Right lobe of liver (tissue), 6 donors: ENCODE results near the gene TAF5L. TPM values are rescaled to one million over a fixed set of nuclear protein-coding genes. Genes with fewer than 3 reads are reported as not detected.

Source experiments
- ATAC-seq, 4 donors: fragments of 200-7000 bp; cut with Tn5 transposase; one replicate each; pipeline ENCODE4 v1.9.1; 2020; ENCODE audit warnings: mild to moderate bottlenecking in 4 of 4, moderate library complexity in 4 of 4
- DNase-seq, 3 donors: peaks; one replicate each; pipeline ENCODE4 v3.0.0-alpha.2; 2020
- H3K27ac ChIP-seq, 3 donors: fragments of 200-600 bp; one replicate each; pipeline ENCODE4 v1.8.0; 2022
- H3K27me3 ChIP-seq, 2 donors: fragments of 200-600 bp; one replicate each; pipeline ENCODE4 v1.8.0; 2022
- H3K36me3 ChIP-seq, 4 donors: fragments of 200-600 bp; sonication (generic) in 1 of 4; one replicate each; pipeline versions ENCODE4 v1.5.1 to v1.8.0; 2017 to 2022; ENCODE audit warnings: control low read depth in 1 of 4
- H3K4me1 ChIP-seq, 4 donors: fragments of 200-600 bp; sonication (generic) in 1 of 4; one replicate each; pipeline versions ENCODE4 v1.5.1 to v1.8.0; 2017 to 2022; ENCODE audit warnings: control low read depth in 1 of 4
- H3K4me3 ChIP-seq, 3 donors: fragments of 200-600 bp; one replicate each; pipeline ENCODE4 v1.8.0; 2022
- H3K9me3 ChIP-seq, 4 donors: fragments of 200-600 bp; sonication (generic) in 1 of 4; one replicate each; pipeline versions ENCODE4 v1.5.1 to v1.8.0; 2017 to 2022; ENCODE audit warnings: control low read depth in 1 of 4
- CTCF ChIP-seq, 4 donors: fragments of 200-600 bp in 3 of 4; fragments of 450-650 bp in 1 of 4; IDR thresholded peaks; one replicate each; pipeline versions ENCODE4 v1.5.1 to v1.8.0; 2016 to 2022; ENCODE audit warnings: antibody characterized with exemption in 4 of 4, mild to moderate bottlenecking in 2 of 4
- POLR2A ChIP-seq: fragments of 450-650 bp; IDR thresholded peaks from one replicate; pipeline ENCODE4 v1.6.1; 2017; ENCODE audit warnings: antibody characterized with exemption, mild to moderate bottlenecking
- WGBS: methylation state at CpG from one replicate; pipeline ENCODE4 v1.1.6; 2018; ENCODE audit warnings: low coverage, low lambda C conversion rate; ENCODE audit not compliant: insufficient coverage; ENCODE audit errors: missing lambda C conversion rate; 5-methylcytosine and 5-hydroxymethylcytosine counted together
- intact Hi-C, 2 donors: fragments of 100-400 bp; cut with DNase I; formaldehyde crosslinking; loops; one replicate each; pipeline versions ENCODE4 v1.11.2 to v1.14.1; 2022
- small RNA-seq, 2 experiments: library from RNA; depleted of rRNA; stranded (forward); fragments of <200 nt; gene quantifications; one replicate each; pipeline ENCODE3, GENCODE V24; 2016
- total RNA-seq, 6 experiments: library from RNA; depleted of rRNA in 2 of 6; stranded (reverse); fragments of >200 nt in 2 of 6; fragmentation: NEBNext Ultra II Directional in 3 of 6; extraction: Animal tissue kit (Norgen Biotek cat#: 25700) in 3 of 6; gene quantifications; one replicate each; pipeline versions ENCODE4 v1.1.0 to v1.2.4, GENCODE V29; 2016 to 2023
- donor health status: DM: no; HTN: yes; CAD: no.
- donor health status: DM: no; HTN: no; CAD: no.
- donor health status: DM: no; HTN: no; CAD: no.
- donor health status: DM: no; HTN: yes; CAD: no.
- donor health status: DM: no; HTN: yes; CAD: no.

The TAF5L gene
- total RNA-seq, 6 experiments from 2014 or later = 7.6 to 14.0 (median 9.9) TPM

- TF ChIP-seq POLR2A = no peak
- TF ChIP-seq CTCF (IDR thresholded peaks at IDR 0.05) = no peak
- no peaks in the 10 kb centered on the region for H3K9me3 ChIP-seq
- H3K36me3 ChIP-seq = peaks cover 0 to 40% (median 10%) of the 10 kb centered on the region in 4 donors
- intact Hi-C loops = no loop called here
- H3K4me3 ChIP-seq = no peak overlapping the region
- ATAC-seq (no peak), DNase-seq (no peak)
- H3K4me1 ChIP-seq = peaks cover 0 to 9% (median 0%) of the 10 kb centered on the region in 4 donors
- no peak overlapping the region for H3K27ac ChIP-seq
- H3K27me3 ChIP-seq = no peaks in the 10 kb centered on the region
- 86% methylated on average over 1 of the region's 1 CpG for WGBS
Observed at GRCh38 chr1:229544587-229544986, 81.3 kb downstream of the TAF5L start.

Small RNA genes within 50 kb of the gene (small RNA-seq; reads per million reads assigned to genes)
- 0 reads per million in 2 experiments for gene HMGN2P19
- gene RNA5SP78 = 0 reads per million in 2 experiments

Other genes with a start within 250 kb of the TAF5L start
- 10 to 100 TPM in 1 of 6 experiments, 1 to 10 TPM in 4, not detected in 1; 1.1 to 14.2 (median 1.3) TPM for gene ACTA1, start 192.0 kb downstream of the TAF5L start, total RNA-seq
- 10 to 100 TPM in 5 of 6 experiments, 1 to 10 TPM in 1; 8.5 to 14.4 (median 11.5) TPM for gene NUP133, start 117.8 kb downstream of the TAF5L start, total RNA-seq
- gene ABCB10, start 67.4 kb downstream of the TAF5L start, total RNA-seq = 10 to 100 TPM; 12.9 to 16.2 (median 13.7) TPM
- gene URB2, start 125 bp upstream of the TAF5L start, total RNA-seq = 1 to 10 TPM; 3.7 to 7.6 (median 3.9) TPM